DND-41 (cell line): ENCODE measurements around the gene UCP1.

Source experiments
- ATAC-seq: fragments of 200-7000 bp; cut with Tn5 transposase; 3 replicates; pipeline ENCODE4 v1.9.1; 2021; ENCODE audit warnings: low read depth; ENCODE audit not compliant: insufficient read depth
- DNase-seq: peaks from one replicate; pipeline ENCODE4 v3.0.0-alpha.2; 2020
- H2AFZ ChIP-seq: 2 replicates; pipeline ENCODE4 v1.6.0; 2012; ENCODE audit warnings: low read depth, low read length
- H3K27ac ChIP-seq: 2 replicates; pipeline ENCODE4 v1.5.1; 2012; ENCODE audit warnings: low read length, inconsistent platforms
- H3K27me3 ChIP-seq: fragments of 200-600 bp; sonication (generic); 2 replicates; pipeline ENCODE4 v1.6.0; 2012; ENCODE audit warnings: low read length, mild to moderate bottlenecking, inconsistent platforms; ENCODE audit not compliant: insufficient read depth, poor library complexity
- H3K36me3 ChIP-seq: 2 replicates; pipeline ENCODE4 v1.5.1; 2012; ENCODE audit warnings: low read length, inconsistent platforms; ENCODE audit not compliant: insufficient read depth
- H3K4me1 ChIP-seq: 2 replicates; pipeline ENCODE4 v1.5.1; 2012; ENCODE audit warnings: mild to moderate bottlenecking, low read length; ENCODE audit not compliant: insufficient read depth
- H3K4me2 ChIP-seq: 2 replicates; pipeline ENCODE4 v1.6.0; 2012; ENCODE audit warnings: mild to moderate bottlenecking, moderate library complexity, low read length, inconsistent platforms; ENCODE audit not compliant: insufficient read depth
- H3K4me3 ChIP-seq, 2 experiments: fragments of 200-600 bp in 1 of 2; shearing (Covaris generic) in 1 of 2; 2 replicates each; pipeline ENCODE4 v1.5.1; 2012 to 2016; ENCODE audit warnings: inconsistent platforms in 2 of 2, low read length in 2 of 2, mild to moderate bottlenecking in 2 of 2, low read depth in 1 of 2, moderate library complexity in 1 of 2
- H3K79me2 ChIP-seq: 2 replicates; pipeline ENCODE4 v1.6.0; 2012; ENCODE audit warnings: low read length, inconsistent platforms; ENCODE audit not compliant: insufficient read depth
- H3K9ac ChIP-seq: 2 replicates; pipeline ENCODE4 v1.6.0; 2012; ENCODE audit warnings: low read depth, mild to moderate bottlenecking, inconsistent platforms, low read length, moderate library complexity
- H3K9me3 ChIP-seq: 2 replicates; pipeline ENCODE4 v1.5.1; 2012; ENCODE audit warnings: low read length, moderate library complexity, mild to moderate bottlenecking, inconsistent platforms; ENCODE audit not compliant: insufficient read depth, severe bottlenecking
- H4K20me1 ChIP-seq: 2 replicates; pipeline ENCODE4 v1.6.0; 2012; ENCODE audit warnings: low read length; ENCODE audit not compliant: insufficient read depth
- CTCF ChIP-seq: IDR thresholded peaks from 2 replicates; pipeline ENCODE4 v1.5.1; 2012; ENCODE audit warnings: borderline replicate concordance, low read length, moderate library complexity, mild to moderate bottlenecking; ENCODE audit not compliant: poor library complexity, severe bottlenecking; ENCODE audit errors: extremely low read depth
- EZH2 ChIP-seq: IDR thresholded peaks from 3 replicates; pipeline ENCODE4 v1.6.1; 2012; ENCODE audit warnings: borderline replicate concordance, low read depth, mild to moderate bottlenecking, moderate library complexity, low read length, inconsistent platforms; ENCODE audit not compliant: severe bottlenecking

Gene UCP1

GRCh38 chr4:140559696-140560095, 9.1 kb downstream of the UCP1 start:
- Histone ChIP-seq H4K20me1 (no peaks in the 10 kb centered on the region), H2AFZ (no peak overlapping the region), H3K36me3 (no peaks in the 10 kb centered on the region), H3K4me1 (no peaks in the 10 kb centered on the region), H3K4me2 (no peak overlapping the region), H3K4me3 (no peak overlapping the region), H3K9me3 (no peaks in the 10 kb centered on the region), H3K79me2 (no peaks in the 10 kb centered on the region), H3K27me3 (no peaks in the 10 kb centered on the region), H3K9ac (no peak overlapping the region), H3K27ac (no peak overlapping the region)
- TF ChIP-seq EZH2 (no peak), CTCF (no peak)
- ATAC-seq: no peak
- DNase-seq: no peak

- no peak overlapping the region for H3K4me2 ChIP-seq
- DNase-seq (no peak), ATAC-seq (no peak)
- no peaks in the 10 kb centered on the region for H4K20me1 ChIP-seq
- H2AFZ ChIP-seq: no peak overlapping the region
- no peaks in the 10 kb centered on the region for H3K4me1 ChIP-seq
- no peak for TF ChIP-seq CTCF
- no peak for TF ChIP-seq EZH2
- no peaks in the 10 kb centered on the region for H3K9me3 ChIP-seq
- H3K79me2 ChIP-seq: no peaks in the 10 kb centered on the region
- H3K4me3 ChIP-seq: no peak overlapping the region
- H3K36me3 ChIP-seq: 0 out of 2 replicates have a peak, but pooled peaks cover 2% of the 10 kb centered on the region
- no peaks in the 10 kb centered on the region for H3K27me3 ChIP-seq
- H3K9ac ChIP-seq: no peak overlapping the region
- H3K27ac ChIP-seq: no peak overlapping the region
These were observed 10.8 kb downstream of the UCP1 start for GRCh38 chr4:140557831-140558435.

- TF ChIP-seq CTCF: no peak
- no peak for TF ChIP-seq EZH2
- Histone ChIP-seq H2AFZ (no peak overlapping the region), H3K79me2 (no peaks in the 10 kb centered on the region), H3K36me3 (peaks cover 8% of the 10 kb centered on the region; the same call in 1 of the 2 replicates), H3K4me2 (no peak overlapping the region), H3K4me1 (no peaks in the 10 kb centered on the region), H3K9ac (no peak overlapping the region), H3K27ac (no peak overlapping the region), H3K9me3 (no peaks in the 10 kb centered on the region), H4K20me1 (no peaks in the 10 kb centered on the region), H3K27me3 (no peaks in the 10 kb centered on the region), H3K4me3 (no peak overlapping the region)
- no peak for ATAC-seq
- DNase-seq: no peak
These were observed 12.2 kb downstream of the UCP1 start for GRCh38 chr4:140556372-140557085.
